ENCODE data around the gene A1CF. TPM values are rescaled to one million over a fixed set of nuclear protein-coding genes. Genes with fewer than 3 reads are reported as not detected.

A1CF gene
- total RNA-seq, 1 donor from 2014 or later = not detected

- DNase-seq (ENCODE audit: low spot score) = no peak
Observed at GRCh38 chr10:50862719-50863118, 22.7 kb downstream of the A1CF start.

GRCh38 chr10:50861370-50861769 lies 24.1 kb downstream of the A1CF start:
- no peak for DNase-seq (ENCODE audit: low spot score)

GRCh38 chr10:50857579-50857978 lies 27.8 kb downstream of the A1CF start:
- DNase-seq (ENCODE audit: low spot score) = no peak

GRCh38 chr10:50855461-50855860 lies 30.0 kb downstream of the A1CF start:
- no peak for DNase-seq (ENCODE audit: low spot score)

- DNase-seq (ENCODE audit: low spot score) = no peak
Observed at GRCh38 chr10:50855015-50855414, 30.4 kb downstream of the A1CF start.

GRCh38 chr10:50853557-50853956 lies 31.9 kb downstream of the A1CF start:
- no peak for DNase-seq (ENCODE audit: low spot score)

GRCh38 chr10:50851884-50852671 lies 33.3 kb downstream of the A1CF start:
- DNase-seq (ENCODE audit: low spot score) = no peak

GRCh38 chr10:50850578-50851230 lies 34.7 kb downstream of the A1CF start:
- no peak for DNase-seq (ENCODE audit: low spot score)

- no peak for DNase-seq (ENCODE audit: low spot score)
Observed at GRCh38 chr10:50846753-50847152, 38.7 kb downstream of the A1CF start.

GRCh38 chr10:50837095-50837494 lies 48.3 kb downstream of the A1CF start:
- no peak for DNase-seq (ENCODE audit: low spot score)

GRCh38 chr10:50832171-50832751 lies 53.2 kb downstream of the A1CF start:
- DNase-seq (ENCODE audit: low spot score) = no peak

- no peak for DNase-seq (ENCODE audit: low spot score)
Observed at GRCh38 chr10:50830066-50830465, 55.4 kb downstream of the A1CF start.

GRCh38 chr10:50824782-50825181 lies 60.6 kb downstream of the A1CF start:
- DNase-seq (ENCODE audit: low spot score) = no peak

- DNase-seq (ENCODE audit: low spot score) = no peak
Observed at GRCh38 chr10:50823789-50824188, 61.6 kb downstream of the A1CF start.

- DNase-seq (ENCODE audit: low spot score) = no peak
Observed at GRCh38 chr10:50809596-50809995, 75.8 kb downstream of the A1CF start.

GRCh38 chr10:50807851-50808776 lies 77.3 kb downstream of the A1CF start:
- DNase-seq (ENCODE audit: low spot score) = no peak

GRCh38 chr10:50805981-50806622 lies 79.3 kb downstream of the A1CF start:
- DNase-seq (ENCODE audit: low spot score) = no peak

GRCh38 chr10:50799595-50799994 lies 85.8 kb downstream of the A1CF start:
- DNase-seq (ENCODE audit: low spot score) = no peak

GRCh38 chr10:50798297-50798696 lies 87.1 kb downstream of the A1CF start:
- no peak for DNase-seq (ENCODE audit: low spot score)

GRCh38 chr10:50796693-50797092 lies 88.7 kb downstream of the A1CF start:
- DNase-seq (ENCODE audit: low spot score) = no peak

- no peak for DNase-seq (ENCODE audit: low spot score)
Observed at GRCh38 chr10:50794490-50794889, 90.9 kb downstream of the A1CF start.
